Esophagus squamous epithelium (tissue), 5 donors: Measurements from ENCODE around the gene LYSMD4. TPM values are rescaled to one million over a fixed set of nuclear protein-coding genes. Genes with fewer than 3 reads are reported as not detected.

Experiments used
- DNase-seq: peaks from one replicate; lab custom pipeline; 2025; lab: John Stamatoyannopoulos, UW
- H3K27ac ChIP-seq, 4 donors: fragments of 200-600 bp; sonication (generic); one replicate each; pipeline ENCODE4 v1.5.1; 2016 to 2019; ENCODE audit warnings: mild to moderate bottlenecking in 1 of 4
- H3K27me3 ChIP-seq, 4 donors: fragments of 200-600 bp; sonication (generic); 1 replicate in 3 of 4; 2 replicates in 1 of 4; pipeline versions ENCODE4 v1.5.1 to v1.6.0; 2017 to 2021; ENCODE audit warnings: antibody characterized with exemption in 1 of 4
- H3K36me3 ChIP-seq, 3 donors: fragments of 200-600 bp; sonication (generic); one replicate each; pipeline ENCODE4 v1.5.1; 2016 to 2019
- H3K4me1 ChIP-seq, 3 donors: fragments of 200-600 bp; sonication (generic); one replicate each; pipeline ENCODE4 v1.5.1; 2017 to 2019
- H3K4me3 ChIP-seq, 4 donors: fragments of 200-600 bp; sonication (generic); 1 replicate in 3 of 4; 2 replicates in 1 of 4; pipeline ENCODE4 v1.5.1; 2016 to 2019; ENCODE audit warnings: mild to moderate bottlenecking in 2 of 4, moderate library complexity in 1 of 4
- H3K9me3 ChIP-seq, 3 donors: fragments of 200-600 bp; sonication (generic); one replicate each; pipeline ENCODE4 v1.5.1; 2016 to 2019
- CTCF ChIP-seq, 6 experiments: fragments of 450-650 bp in 4 of 6; fragments of 200-600 bp in 2 of 6; sonication (generic) in 2 of 6; IDR thresholded peaks; one replicate each; pipeline ENCODE4 v1.5.1; 2016 to 2019; ENCODE audit warnings: antibody characterized with exemption in 6 of 6, mild to moderate bottlenecking in 4 of 6, moderate library complexity in 4 of 6
- POLR2A ChIP-seq, 4 donors: fragments of 450-650 bp; IDR thresholded peaks; one replicate each; pipeline ENCODE4 v1.6.1; 2017; ENCODE audit warnings: antibody characterized with exemption in 4 of 4, mild to moderate bottlenecking in 4 of 4, moderate library complexity in 3 of 4
- WGBS, 2 donors: methylation state at CpG; one replicate each; pipeline ENCODE4 v1.1.5; 2018; 5-methylcytosine and 5-hydroxymethylcytosine counted together
- intact Hi-C: fragments of 100-400 bp; cut with DNase I; formaldehyde crosslinking; loops from one replicate; pipeline ENCODE4 v1.15.0; 2022
- total RNA-seq, 4 donors: library from RNA; depleted of rRNA; stranded (reverse); fragments of >200 nt; gene quantifications; one replicate each; pipeline ENCODE4 v1.1.0, GENCODE V29; 2016
- donor health status: DM: yes; HTN: yes; CAD: no.

The LYSMD4 gene
- total RNA-seq, 4 donors from 2014 or later: 9.3 to 18.1 (median 14.1) TPM

- no peak for DNase-seq
- H3K27ac ChIP-seq: no peak overlapping the region
- 51 to 100% methylated on average over 1 to 3 of the region's 7 CpGs for WGBS, 2 donors
Measured at GRCh38 chr15:99727733-99728132, 5.5 kb downstream of the LYSMD4 start.

GRCh38 chr15:99727330-99727729 lies 5.9 kb downstream of the LYSMD4 start:
- intact Hi-C loops: no loop called here
- no peak overlapping the region for H3K27ac ChIP-seq
- H3K4me3 ChIP-seq: no peak overlapping the region
- H3K27me3 ChIP-seq: no peaks in the 10 kb centered on the region
- no peaks in the 10 kb centered on the region for H3K9me3 ChIP-seq
- no peak for TF ChIP-seq POLR2A (IDR thresholded peaks at IDR 0.05)
- TF ChIP-seq CTCF (IDR thresholded peaks at IDR 0.05): no peak
- peaks cover 0 to 40% (median 13%) of the 10 kb centered on the region in 3 donors for H3K36me3 ChIP-seq
- 57 to 68% methylated on average over 1 of the region's 1 CpG for WGBS, 2 donors
- H3K4me1 ChIP-seq: peaks cover 4 to 44% (median 21%) of the 10 kb centered on the region in 3 donors
- DNase-seq: no peak

More at GRCh38 chr15:99727733-99728132, 5.5 kb downstream of the LYSMD4 start:
- H3K36me3 ChIP-seq: peaks cover 0 to 40% (median 13%) of the 10 kb centered on the region in 3 donors
- H3K27me3 ChIP-seq: no peaks in the 10 kb centered on the region
- intact Hi-C loops: no loop called here
- no peaks in the 10 kb centered on the region for H3K9me3 ChIP-seq
- peaks cover 5 to 43% (median 17%) of the 10 kb centered on the region in 3 donors for H3K4me1 ChIP-seq
- H3K4me3 ChIP-seq: no peak overlapping the region
- TF ChIP-seq CTCF (IDR thresholded peaks at IDR 0.05) (no peak), POLR2A (IDR thresholded peaks at IDR 0.05) (no peak)

GRCh38 chr15:99726333-99726732 lies 6.9 kb downstream of the LYSMD4 start:
- intact Hi-C loops: no loop called here
- H3K4me1 ChIP-seq: peaks cover 0 to 44% (median 21%) of the 10 kb centered on the region in 3 donors
- no peak overlapping the region for H3K4me3 ChIP-seq
- DNase-seq: no peak
- peaks cover 0 to 40% (median 13%) of the 10 kb centered on the region in 3 donors for H3K36me3 ChIP-seq
- 82 to 86% methylated on average over 7 of the region's 7 CpGs for WGBS, 2 donors
- no peak overlapping the region for H3K27ac ChIP-seq
- no peaks in the 10 kb centered on the region for H3K27me3 ChIP-seq
- no peaks in the 10 kb centered on the region for H3K9me3 ChIP-seq
- no peak for TF ChIP-seq POLR2A (IDR thresholded peaks at IDR 0.05)
- TF ChIP-seq CTCF (IDR thresholded peaks at IDR 0.05): no peak

- 40 to 78% methylated on average over 3 of the region's 3 CpGs for WGBS, 2 donors
Measured at GRCh38 chr15:99722406-99722805, 10.8 kb downstream of the LYSMD4 start.

GRCh38 chr15:99721896-99722295 lies 11.3 kb downstream of the LYSMD4 start:
- peaks cover 0 to 41% (median 23%) of the 10 kb centered on the region in 3 donors for H3K4me1 ChIP-seq
- intact Hi-C loops: no loop called here
- no peak for DNase-seq
- no peaks in the 10 kb centered on the region for H3K27me3 ChIP-seq
- no peak overlapping the region for H3K4me3 ChIP-seq
- WGBS, 2 donors: 54 to 71% methylated on average over 4 of the region's 4 CpGs
- TF ChIP-seq POLR2A (IDR thresholded peaks at IDR 0.05) (no peak), CTCF (IDR thresholded peaks at IDR 0.05) (no peak)
- H3K36me3 ChIP-seq: peaks cover 0 to 17% (median 0%) of the 10 kb centered on the region in 3 donors
- no peaks in the 10 kb centered on the region for H3K9me3 ChIP-seq
- H3K27ac ChIP-seq: peak overlapping the region; percentile 19 to 59 (median 40)

More at GRCh38 chr15:99722406-99722805, 10.8 kb downstream of the LYSMD4 start:
- H3K9me3 ChIP-seq: no peaks in the 10 kb centered on the region
- peaks cover 0 to 15% (median 0%) of the 10 kb centered on the region in 3 donors for H3K36me3 ChIP-seq
- TF ChIP-seq POLR2A (IDR thresholded peaks at IDR 0.05): no peak
- intact Hi-C loops: no loop called here
- no peak for DNase-seq
- peaks cover 0 to 36% (median 18%) of the 10 kb centered on the region in 3 donors for H3K4me1 ChIP-seq
- no peaks in the 10 kb centered on the region for H3K27me3 ChIP-seq
- H3K4me3 ChIP-seq: no peak overlapping the region
- H3K27ac ChIP-seq: peak overlapping the region in 3 of 4 donors; percentile 16 to 59 (median 46)
